Astrocyte of the cerebellum (primary cell): ENCODE data around the gene TRPM8.
A peak's percentile ranks its signal among the peaks of the same experiment; 100 is the strongest.
"Not testable (repeated sequence)": the region's sequence is repeated elsewhere in the genome, so short reads cannot be mapped to it uniquely, and the experiment has no call there.

Experiments used
- DNase-seq: peaks from one replicate; pipeline ENCODE4 v3.0.0-alpha.2; 2011; ENCODE audit warnings: low read depth
- H3K4me3 ChIP-seq: 2 replicates; pipeline ENCODE4 v1.5.1; 2011; ENCODE audit warnings: mild to moderate bottlenecking, low read depth, low read length, moderate library complexity
- in situ Hi-C: cut with HindIII; loops from 2 replicates; pipeline ENCODE4 v1.10.0; 2017; ENCODE audit warnings: low sequenced_read_pairs
- TF ChIP-seq, protein P1 (sequence below): IDR thresholded peaks from 2 replicates; pipeline ENCODE4 v1.5.1; 2012; ENCODE audit warnings: low read length, low read depth, moderate library complexity, mild to moderate bottlenecking; ENCODE audit errors: missing control alignments

The TRPM8 gene

DNA sequence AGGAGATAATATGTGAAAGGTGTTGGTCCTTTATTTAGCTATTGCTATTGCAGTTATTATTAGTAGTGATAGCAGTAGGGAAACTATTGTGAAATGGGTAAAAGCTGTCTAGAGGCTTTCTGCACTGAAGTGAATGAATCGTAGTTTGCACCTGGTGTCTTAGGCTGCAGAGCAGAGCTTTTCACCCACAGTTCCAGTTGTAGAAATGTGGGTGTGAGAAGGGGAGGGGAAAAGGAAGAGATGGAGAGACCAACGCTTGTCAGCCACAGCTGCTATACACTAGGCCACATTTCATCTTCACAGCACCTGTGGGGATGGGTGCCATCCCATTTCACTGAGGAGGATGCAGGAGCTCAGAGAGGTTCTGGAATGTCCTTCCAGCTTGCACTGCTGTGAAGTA lies 50.0 kb downstream of the TRPM8 start:
- TF ChIP-seq, protein P1, sequence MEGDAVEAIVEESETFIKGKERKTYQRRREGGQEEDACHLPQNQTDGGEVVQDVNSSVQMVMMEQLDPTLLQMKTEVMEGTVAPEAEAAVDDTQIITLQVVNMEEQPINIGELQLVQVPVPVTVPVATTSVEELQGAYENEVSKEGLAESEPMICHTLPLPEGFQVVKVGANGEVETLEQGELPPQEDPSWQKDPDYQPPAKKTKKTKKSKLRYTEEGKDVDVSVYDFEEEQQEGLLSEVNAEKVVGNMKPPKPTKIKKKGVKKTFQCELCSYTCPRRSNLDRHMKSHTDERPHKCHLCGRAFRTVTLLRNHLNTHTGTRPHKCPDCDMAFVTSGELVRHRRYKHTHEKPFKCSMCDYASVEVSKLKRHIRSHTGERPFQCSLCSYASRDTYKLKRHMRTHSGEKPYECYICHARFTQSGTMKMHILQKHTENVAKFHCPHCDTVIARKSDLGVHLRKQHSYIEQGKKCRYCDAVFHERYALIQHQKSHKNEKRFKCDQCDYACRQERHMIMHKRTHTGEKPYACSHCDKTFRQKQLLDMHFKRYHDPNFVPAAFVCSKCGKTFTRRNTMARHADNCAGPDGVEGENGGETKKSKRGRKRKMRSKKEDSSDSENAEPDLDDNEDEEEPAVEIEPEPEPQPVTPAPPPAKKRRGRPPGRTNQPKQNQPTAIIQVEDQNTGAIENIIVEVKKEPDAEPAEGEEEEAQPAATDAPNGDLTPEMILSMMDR: no peak
- no peak for DNase-seq
- in situ Hi-C loops: loop anchor here (25.0 kb wide), 1 partner anchor 545 kb away; no protein-coding TSS in a partner anchor

GRCh38 chr2:233968556-233968955 lies 51.4 kb downstream of the TRPM8 start:
- in situ Hi-C loops: loop anchor here (25.0 kb wide), 1 partner anchor 544 kb away; no protein-coding TSS in a partner anchor
- no peak overlapping the region for H3K4me3 ChIP-seq
- TF ChIP-seq, protein P1: no peak
- no peak for DNase-seq

More for the DNA sequence above, 50.0 kb downstream of the TRPM8 start:
- H3K4me3 ChIP-seq: no peak overlapping the region

DNA sequence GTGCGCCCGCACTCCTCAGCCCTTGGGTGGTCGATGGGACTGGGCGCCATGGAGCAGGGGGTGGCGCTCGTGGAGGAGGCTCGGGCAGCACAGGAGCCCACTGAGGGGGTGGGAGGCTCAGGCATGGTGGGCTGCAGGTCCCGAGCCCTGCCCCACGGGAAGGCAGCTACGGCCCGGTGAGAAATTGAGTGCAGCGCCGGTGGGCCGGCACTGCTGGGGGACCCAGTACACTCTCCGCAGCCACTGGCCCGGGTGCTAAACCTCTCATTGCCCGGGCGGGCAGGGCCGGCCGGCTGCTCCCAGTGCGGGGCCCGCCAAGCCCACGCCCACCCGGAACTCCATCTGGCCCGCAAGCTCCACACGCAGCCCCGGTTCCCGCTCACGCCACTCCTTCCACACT lies 55.3 kb downstream of the TRPM8 start:
- H3K4me3 ChIP-seq, DNase-seq: not testable (repeated sequence)
- in situ Hi-C loops: loop anchor here (10.0 to 25.0 kb wide), 2 partner anchors 540 to 1142 kb away; no protein-coding TSS in a partner anchor

GRCh38 chr2:233972941-233973575 lies 55.9 kb downstream of the TRPM8 start:
- H3K4me3 ChIP-seq: no peak overlapping the region
- TF ChIP-seq, protein P1: no peak
- no peak for DNase-seq
- in situ Hi-C loops: loop anchor here (10.0 to 25.0 kb wide), 2 partner anchors 539 to 1142 kb away; no protein-coding TSS in a partner anchor

- in situ Hi-C loops: loop anchor here (10.0 to 25.0 kb wide), 2 partner anchors 539 to 1141 kb away; no protein-coding TSS in a partner anchor
- TF ChIP-seq, protein P1: no peak
- no peak overlapping the region for H3K4me3 ChIP-seq
These were observed 56.6 kb downstream of the TRPM8 start for GRCh38 chr2:233973786-233974185.

GRCh38 chr2:233974530-233975071 lies 57.4 kb downstream of the TRPM8 start:
- DNase-seq: peak; percentile 72
- in situ Hi-C loops: loop anchor here (10.0 to 25.0 kb wide), 2 partner anchors 538 to 1140 kb away; no protein-coding TSS in a partner anchor
- H3K4me3 ChIP-seq: no peak overlapping the region
- TF ChIP-seq, protein P1: no peak

More at GRCh38 chr2:233973786-233974185, 56.6 kb downstream of the TRPM8 start:
- no peak for DNase-seq

GRCh38 chr2:233976087-233976486 lies 58.9 kb downstream of the TRPM8 start:
- H3K4me3 ChIP-seq: no peak overlapping the region
- DNase-seq: no peak
- in situ Hi-C loops: loop anchor here (10.0 kb wide), 1 partner anchor 1139 kb away; no protein-coding TSS in a partner anchor
- TF ChIP-seq, protein P1: no peak
